H1 (cell line): ENCODE results near the gene NMRK1. TPM values are rescaled to one million over a fixed set of nuclear protein-coding genes. Genes with fewer than 3 reads are reported as not detected.

Experiments used
- CTCF ChIA-PET: fragments of 300-600 bp; sonication (Branson Sonifier 250); formaldehyde crosslinking; loops from one replicate; lab custom pipeline; 2021; ENCODE audit not compliant: partially characterized antibody; lab: Charles Lee
- POLR2A ChIA-PET: fragments of 300-600 bp; sonication (Branson Sonifier 250); formaldehyde crosslinking; loops from one replicate; lab custom pipeline; 2021; ENCODE audit warnings: inconsistent platforms; ENCODE audit not compliant: partially characterized antibody; lab: Charles Lee
- DNase-seq, 2 experiments: peaks; one replicate each; pipeline versions ENCODE4 v3.0.0 to v3.0.0-alpha.2; 2010 to 2022; ENCODE audit warnings: low spot score in 2 of 2, low read depth in 1 of 2, mixed read lengths in 1 of 2
- FAIRE-seq: peaks from 2 replicates; lab custom pipeline; 2011; peaks lifted over from hg19 to GRCh38; lab: Jason Lieb, UNC
- H2AFZ ChIP-seq: 2 replicates; pipeline ENCODE4 v1.8.1; 2012; ENCODE audit warnings: low read length, inconsistent platforms
- H2AK5ac ChIP-seq: 2 replicates; pipeline ENCODE4 v1.6.1; 2013; ENCODE audit warnings: low read depth, low read length
- H2BK120ac ChIP-seq: replicated peaks from 2 replicates; pipeline ENCODE3; 2013; ENCODE audit warnings: low read depth, low read length, inconsistent platforms
- H2BK12ac ChIP-seq: 2 replicates; pipeline ENCODE4 v1.6.1; 2013; ENCODE audit warnings: low read depth, low read length
- H2BK15ac ChIP-seq: 2 replicates; pipeline ENCODE4 v1.6.1; 2013; ENCODE audit warnings: low read length
- H2BK20ac ChIP-seq: 2 replicates; pipeline ENCODE4 v1.6.1; 2013; ENCODE audit warnings: low read length
- H2BK5ac ChIP-seq: 2 replicates; pipeline ENCODE4 v1.6.1; 2013; ENCODE audit warnings: low read depth, low read length
- H3K14ac ChIP-seq: 2 replicates; pipeline ENCODE4 v1.6.1; 2013; ENCODE audit warnings: inconsistent platforms; ENCODE audit not compliant: insufficient read length
- H3K18ac ChIP-seq: 2 replicates; pipeline ENCODE4 v1.6.1; 2013; ENCODE audit warnings: low read length; ENCODE audit errors: extremely low read depth
- H3K23ac ChIP-seq: 2 replicates; pipeline ENCODE4 v1.6.1; 2013; ENCODE audit warnings: inconsistent platforms; ENCODE audit not compliant: insufficient read length
- H3K23me2 ChIP-seq: 2 replicates; pipeline ENCODE4 v1.6.1; 2013; ENCODE audit warnings: low read depth, low read length
- H3K27ac ChIP-seq: 2 replicates; pipeline ENCODE4 v1.6.1; 2011; ENCODE audit warnings: low read depth, low read length, inconsistent platforms
- H3K27me3 ChIP-seq, 4 experiments: replicated peaks in 1 of 4; 1 replicate in 1 of 4; 2 replicates in 3 of 4; pipeline versions ENCODE4 v1.6.1 to v1.8.1; 2011 to 2013; ENCODE audit warnings: low read length in 3 of 4, mild to moderate bottlenecking in 3 of 4, inconsistent platforms in 2 of 4, mixed read lengths in 2 of 4, moderate library complexity in 1 of 4; ENCODE audit not compliant: control insufficient read depth in 3 of 4, insufficient read depth in 3 of 4; ENCODE audit errors: extremely low read depth in 1 of 4
- H3K36me3 ChIP-seq, 4 experiments: 2 replicates each; pipeline versions ENCODE4 v1.6.1 to v1.8.1; 2011 to 2013; ENCODE audit warnings: mild to moderate bottlenecking in 4 of 4, low read length in 3 of 4, moderate library complexity in 2 of 4, control low read depth in 1 of 4, inconsistent platforms in 1 of 4; ENCODE audit not compliant: insufficient read depth in 4 of 4, control insufficient read depth in 2 of 4
- H3K4ac ChIP-seq: replicated peaks from 2 replicates; pipeline ENCODE3; 2013; ENCODE audit warnings: low read length, low read depth, mixed read lengths, inconsistent platforms; ENCODE audit not compliant: insufficient read length
- H3K4me1 ChIP-seq, 4 experiments: replicated peaks in 1 of 4; 1 replicate in 1 of 4; 2 replicates in 3 of 4; pipeline versions ENCODE4 v1.6.1 to v1.8.1; 2011 to 2013; ENCODE audit warnings: low read length in 3 of 4, inconsistent platforms in 2 of 4, mixed read lengths in 1 of 4; ENCODE audit not compliant: insufficient read depth in 4 of 4, control insufficient read depth in 3 of 4
- H3K4me2 ChIP-seq, 2 experiments: 2 replicates each; pipeline versions ENCODE4 v1.6.1 to v1.8.1; 2011 to 2013; ENCODE audit warnings: low read depth in 2 of 2, low read length in 2 of 2, control low read depth in 1 of 2, inconsistent platforms in 1 of 2, mild to moderate bottlenecking in 1 of 2; ENCODE audit not compliant: insufficient read depth in 1 of 2
- H3K4me3 ChIP-seq, 4 experiments: fragments of 200-600, 300-600 bp in 1 of 4; sonication (generic), shearing (Covaris generic), sonication (Bioruptor Twin) in 1 of 4; 2 replicates each; pipeline versions ENCODE4 v1.5.1 to v1.8.1; 2011 to 2016; ENCODE audit warnings: low read length in 4 of 4, low read depth in 3 of 4, control low read depth in 2 of 4, inconsistent platforms in 2 of 4, mild to moderate bottlenecking in 2 of 4, mixed read lengths in 1 of 4, moderate library complexity in 1 of 4; ENCODE audit not compliant: insufficient read depth in 2 of 4; ENCODE audit errors: extremely low read depth in 1 of 4
- H3K56ac ChIP-seq: replicated peaks from 2 replicates; pipeline ENCODE3; 2013; ENCODE audit warnings: low read depth, mild to moderate bottlenecking, mixed read lengths, low read length, inconsistent platforms; ENCODE audit not compliant: insufficient read length
- H3K79me1 ChIP-seq: 2 replicates; pipeline ENCODE4 v1.6.1; 2013; ENCODE audit warnings: low read depth, low read length, control low read depth
- H3K79me2 ChIP-seq, 2 experiments: 2 replicates each; pipeline versions ENCODE4 v1.6.1 to v1.8.1; 2012 to 2013; ENCODE audit warnings: low read length in 2 of 2, mild to moderate bottlenecking in 2 of 2, inconsistent platforms in 1 of 2; ENCODE audit not compliant: insufficient read depth in 2 of 2, control insufficient read depth in 1 of 2
- H3K9ac ChIP-seq, 4 experiments: replicated peaks in 1 of 4; 1 replicate in 1 of 4; 2 replicates in 3 of 4; pipeline versions ENCODE4 v1.6.1 to v1.8.1; 2011 to 2013; ENCODE audit warnings: low read depth in 3 of 4, low read length in 3 of 4, control low read depth in 2 of 4, mild to moderate bottlenecking in 2 of 4, moderate library complexity in 2 of 4, inconsistent platforms in 1 of 4; ENCODE audit errors: extremely low read depth in 1 of 4
- H3K9me3 ChIP-seq, 2 experiments: 2 replicates each; pipeline versions ENCODE4 v1.6.1 to v1.8.1; 2012 to 2013; ENCODE audit warnings: mild to moderate bottlenecking in 2 of 2, moderate library complexity in 2 of 2, control low read depth in 1 of 2, inconsistent platforms in 1 of 2, low read depth in 1 of 2, low read length in 1 of 2, mixed read lengths in 1 of 2; ENCODE audit not compliant: insufficient read depth in 2 of 2
- H4K20me1 ChIP-seq, 2 experiments: replicated peaks in 1 of 2; 2 replicates each; pipeline versions ENCODE3 to v1.8.1; 2011 to 2013; ENCODE audit warnings: inconsistent platforms in 2 of 2, low read length in 2 of 2, mild to moderate bottlenecking in 1 of 2; ENCODE audit not compliant: insufficient read depth in 2 of 2, control insufficient read depth in 1 of 2
- H4K5ac ChIP-seq: 2 replicates; pipeline ENCODE4 v1.6.1; 2013; ENCODE audit warnings: low read length, low read depth, mixed read lengths, inconsistent platforms; ENCODE audit not compliant: insufficient read length
- H4K8ac ChIP-seq: 2 replicates; pipeline ENCODE4 v1.8.0; 2013; ENCODE audit warnings: mild to moderate bottlenecking, moderate library complexity, low read length, inconsistent platforms; ENCODE audit not compliant: insufficient read depth; ENCODE audit errors: extremely low read depth
- H4K91ac ChIP-seq: replicated peaks from 2 replicates; pipeline ENCODE3; 2013; ENCODE audit warnings: low read length, mixed read lengths, inconsistent platforms; ENCODE audit not compliant: insufficient read length
- EP300 ChIP-seq, 2 experiments: IDR thresholded peaks; 1 replicate in 1 of 2; 2 replicates in 1 of 2; pipeline ENCODE4 v1.6.1; 2011 to 2012; ENCODE audit warnings: low read depth in 2 of 2, low read length in 2 of 2, mild to moderate bottlenecking in 2 of 2, borderline replicate concordance in 1 of 2, inconsistent platforms in 1 of 2, moderate library complexity in 1 of 2
- HDAC6 ChIP-seq: IDR thresholded peaks from one replicate; pipeline ENCODE4 v1.7.1; 2012; ENCODE audit warnings: low read depth, mild to moderate bottlenecking, inconsistent platforms, low read length, moderate library complexity
- KDM4A ChIP-seq: IDR thresholded peaks from one replicate; pipeline ENCODE4 v1.7.1; 2012; ENCODE audit warnings: low read depth, mild to moderate bottlenecking, moderate library complexity, low read length, inconsistent platforms; ENCODE audit not compliant: severe bottlenecking
- MAFK ChIP-seq: IDR thresholded peaks from 2 replicates; pipeline ENCODE4 v1.6.1; 2012; ENCODE audit warnings: low read depth, mild to moderate bottlenecking, improper control_type of control experiment, low read length
- NANOG ChIP-seq: IDR thresholded peaks from 2 replicates; pipeline ENCODE4 v1.6.1; 2011; ENCODE audit warnings: low read length, low read depth, mild to moderate bottlenecking, inconsistent platforms; ENCODE audit not compliant: insufficient read depth, poor library complexity, severe bottlenecking
- NRF1 ChIP-seq: IDR thresholded peaks from 2 replicates; pipeline ENCODE4 v1.6.1; 2011; ENCODE audit warnings: mild to moderate bottlenecking, low read depth, low read length, improper control_type of control experiment
- RBBP5 ChIP-seq: IDR thresholded peaks from 2 replicates; pipeline ENCODE4 v1.7.1; 2012; ENCODE audit warnings: low read depth, mild to moderate bottlenecking, inconsistent platforms, low read length, moderate library complexity, borderline replicate concordance
- SAP30 ChIP-seq: fragments of 300-600 bp; sonication (generic); IDR thresholded peaks from 2 replicates; pipeline ENCODE4 v1.7.1; 2012; ENCODE audit warnings: low read length, moderate library complexity, mild to moderate bottlenecking, inconsistent platforms; ENCODE audit not compliant: insufficient read depth, insufficient replicate concordance
- SUZ12 ChIP-seq: fragments of 200-600 bp; sonication (generic); IDR thresholded peaks from 2 replicates; pipeline ENCODE4 v1.6.1; 2012; ENCODE audit warnings: mild to moderate bottlenecking, inconsistent platforms, low read length, moderate library complexity, mixed read lengths
- TAF1 ChIP-seq: IDR thresholded peaks from 2 replicates; pipeline ENCODE4 v1.6.1; 2011; ENCODE audit warnings: mild to moderate bottlenecking, low read depth, low read length
- TCF12 ChIP-seq: IDR thresholded peaks from 2 replicates; pipeline ENCODE4 v1.6.1; 2011; ENCODE audit warnings: low read depth, mild to moderate bottlenecking, low read length
- WGBS, 2 experiments: shearing (Covaris generic) in 1 of 2; methylation state at CpG; one replicate each; pipeline versions ENCODE4 v1.1.6 to v1.1.7; 2013 to 2015; ENCODE audit warnings: low lambda C conversion rate in 2 of 2, mixed read lengths in 2 of 2, inconsistent platforms in 1 of 2, low coverage in 1 of 2, missing lambda C conversion rate in 1 of 2; ENCODE audit not compliant: insufficient replicate concordance in 2 of 2, insufficient coverage in 1 of 2, insufficient read length in 1 of 2; ENCODE audit errors: extremely low coverage in 1 of 2, missing lambda C conversion rate in 1 of 2; 5-methylcytosine and 5-hydroxymethylcytosine counted together
- polyA plus RNA-seq, 7 experiments: library from polyadenylated mRNA; depleted of rRNA in 3 of 7; stranded (reverse) in 5 of 7; unstranded in 2 of 7; fragments of >200 nt in 5 of 7; fragments of 200-250 nt in 2 of 7; gene quantifications; 1 replicate in 5 of 7; 2 replicates in 1 of 7; 4 replicates in 1 of 7; pipeline versions ENCODE4 v1.2.1 to v1.2.3, GENCODE V29; 2011 to 2013; ENCODE audit warnings: missing spikeins in 2 of 7, mixed read lengths in 2 of 7
- total RNA-seq: library from RNA; stranded (reverse); fragmentation: NEBNext Ultra II Directional; extraction: Animal tissue kit (Norgen Biotek cat#: 25700); gene quantifications from 2 replicates; pipeline ENCODE4 v1.2.1, GENCODE V29; 2021

Gene NMRK1
- total and polyA plus RNA-seq, 2 of the 8 experiments (the other 6 are each of a cell fraction or from before 2014, with no cell fraction given) = 5.8 to 8.1 TPM

- H3K23ac ChIP-seq = no peak overlapping the region
- H3K4me3 ChIP-seq = peak overlapping the region in 3 of 4 experiments; percentile 75 to 81 (median 80); a peak in 6 of 8 replicates
- no peak overlapping the region for H2BK5ac ChIP-seq
- H2BK15ac ChIP-seq = no peak overlapping the region
- no peak overlapping the region for H2AK5ac ChIP-seq
- 57% methylated on average over 15 of the region's 16 CpGs; no CpG with 5 or more reads in 1 of the 2 experiments for WGBS, 2 experiments
- H3K9me3 ChIP-seq = no peaks in the 10 kb centered on the region
- DNase-seq (no peak), FAIRE-seq (no peak)
- peaks cover 0 to 4% (median 0%) of the 10 kb centered on the region in 4 experiments; a peak in 1 of 8 replicates for H3K36me3 ChIP-seq
- no peak overlapping the region for H3K27ac ChIP-seq
- ChIA-PET CTCF (interaction anchor here (0.7 to 2.1 kb wide), 5 partner anchors 10 to 942 kb away, joined by 3 to 9 read pairs (median 4); no protein-coding TSS in a partner anchor), POLR2A (interaction anchor here (0.7 to 2.5 kb wide), 5 partner anchors 57 to 804 kb away, joined by 3 to 12 read pairs (median 3); partner anchors contain the start of genes CARNMT1 and PCSK5)
- H3K9ac ChIP-seq = no peak overlapping the region; a peak in 1 of 7 replicates
- no peaks in the 10 kb centered on the region; the same call in 1 of the 2 replicates for H3K79me1 ChIP-seq
- H2BK20ac ChIP-seq = no peak overlapping the region
- no peak overlapping the region for H3K56ac ChIP-seq
- H3K4me2 ChIP-seq = peak overlapping the region; percentile 75 to 95
- peaks cover 2% of the 10 kb centered on the region; the same call in 1 of the 2 replicates for H3K23me2 ChIP-seq
- peaks cover 0 to 9% (median 5%) of the 10 kb centered on the region in 4 experiments; a peak in 4 of 7 replicates for H3K4me1 ChIP-seq
- H4K5ac ChIP-seq = no peak overlapping the region
- no peak overlapping the region for H3K14ac ChIP-seq
- H2BK120ac ChIP-seq = no peak overlapping the region
- H2AFZ ChIP-seq = no peak overlapping the region
- no peak overlapping the region for H3K18ac ChIP-seq
- H4K91ac ChIP-seq = no peak overlapping the region
- peaks cover 0 to 1% of the 10 kb centered on the region in 2 experiments for H4K20me1 ChIP-seq
- no peak overlapping the region for H4K8ac ChIP-seq
- H3K4ac ChIP-seq = no peak overlapping the region
- H3K27me3 ChIP-seq = no peaks in the 10 kb centered on the region
- peaks cover 0 to 7% of the 10 kb centered on the region in 2 experiments; a peak in 2 of 4 replicates for H3K79me2 ChIP-seq
- no peak overlapping the region for H2BK12ac ChIP-seq
- TF ChIP-seq MAFK (no peak), RBBP5 (no peak), HDAC6 (no peak), SAP30 (no peak), NRF1 (no peak), NANOG (no peak), TAF1 (no peak), KDM4A (no peak), EP300 (IDR thresholded peaks at IDR 0.05; ENCODE audit: borderline replicate concordance in 1 of 2, low read depth in 2 of 2, low read length in 2 of 2) (no peak), TCF12 (no peak), SUZ12 (no peak)
Measured at GRCh38 chr9:75086541-75087288, 1.2 kb downstream of the NMRK1 start.
